IMR-90 (cell line): ENCODE results near the gene MORF4L1. TPM values are rescaled to one million over a fixed set of nuclear protein-coding genes. Genes with fewer than 3 reads are reported as not detected.

Experiments used
- ATAC-seq: fragments of 200-7000 bp; cut with Tn5 transposase; 2 replicates; pipeline ENCODE4 v1.9.1; 2020; ENCODE audit warnings: low read depth, mild to moderate bottlenecking, moderate library complexity
- BruUV-seq: library from RNA; stranded (reverse); fragments of 400-500 nt; replicated peaks from 2 replicates; lab custom pipeline; 2021; lab: Mats Ljungman, UMichigan
- CTCF ChIA-PET: fragments of 300-600 bp; formaldehyde crosslinking; extraction: SDS; loops from one replicate; lab custom pipeline; 2021; ENCODE audit warnings: antibody characterized with exemption; lab: Yijun Ruan, JAX
- POLR2A ChIA-PET: fragments of 300-600 bp; sonication (Branson Sonifier 250); formaldehyde crosslinking; loops from one replicate; lab custom pipeline; 2022; ENCODE audit warnings: antibody characterized with exemption; ENCODE audit not compliant: unreplicated experiment; lab: Charles Lee
- DNase-seq: peaks from one replicate; pipeline ENCODE4 v3.0.0; 2013
- H2AFZ ChIP-seq: replicated peaks from 2 replicates; pipeline ENCODE3; 2013; ENCODE audit warnings: low read length, mild to moderate bottlenecking; ENCODE audit not compliant: poor library complexity
- H2AK5ac ChIP-seq: 2 replicates; pipeline ENCODE4 v1.6.1; 2013; ENCODE audit warnings: low read depth, low read length, inconsistent platforms
- H2AK9ac ChIP-seq: replicated peaks from 2 replicates; pipeline ENCODE3; 2013; ENCODE audit warnings: mild to moderate bottlenecking, low read depth, low read length, moderate library complexity; ENCODE audit not compliant: poor library complexity
- H2BK120ac ChIP-seq: 2 replicates; pipeline ENCODE4 v1.6.1; 2013; ENCODE audit warnings: low read depth, low read length, inconsistent platforms
- H2BK15ac ChIP-seq: 3 replicates; pipeline ENCODE4 v1.6.1; 2013; ENCODE audit warnings: low read depth, low read length, inconsistent platforms
- H2BK20ac ChIP-seq: 2 replicates; pipeline ENCODE4 v1.6.1; 2013; ENCODE audit warnings: low read depth, mild to moderate bottlenecking, inconsistent platforms, low read length, moderate library complexity
- H2BK5ac ChIP-seq: 2 replicates; pipeline ENCODE4 v1.6.1; 2013; ENCODE audit warnings: mild to moderate bottlenecking, low read depth, low read length, inconsistent platforms; ENCODE audit not compliant: poor library complexity, severe bottlenecking
- H3K14ac ChIP-seq: replicated peaks from 2 replicates; pipeline ENCODE4 v1.6.1; 2013; ENCODE audit warnings: low read depth, low read length, inconsistent platforms
- H3K18ac ChIP-seq: 2 replicates; pipeline ENCODE4 v1.6.1; 2013; ENCODE audit warnings: low read depth, low read length, control low read depth
- H3K23ac ChIP-seq: 2 replicates; pipeline ENCODE4 v1.6.1; 2013; ENCODE audit warnings: low read depth, low read length, inconsistent platforms
- H3K27ac ChIP-seq: 2 replicates; pipeline ENCODE4 v1.5.1; 2013; ENCODE audit warnings: mild to moderate bottlenecking, control low read depth, low read length; ENCODE audit not compliant: insufficient read depth
- H3K27me3 ChIP-seq: 2 replicates; pipeline ENCODE4 v1.6.1; 2013; ENCODE audit warnings: low read length; ENCODE audit not compliant: control insufficient read depth, insufficient read depth
- H3K36me3 ChIP-seq: 2 replicates; pipeline ENCODE4 v1.6.1; 2013; ENCODE audit warnings: low read length, mixed read lengths; ENCODE audit not compliant: control insufficient read depth, insufficient read depth
- H3K4ac ChIP-seq: 2 replicates; pipeline ENCODE4 v1.6.1; 2013; ENCODE audit warnings: low read depth, low read length, inconsistent platforms
- H3K4me1 ChIP-seq: 2 replicates; pipeline ENCODE4 v1.6.1; 2013; ENCODE audit warnings: low read length, mixed read lengths; ENCODE audit not compliant: control insufficient read depth, insufficient read depth
- H3K4me2 ChIP-seq: 2 replicates; pipeline ENCODE4 v1.6.1; 2013; ENCODE audit warnings: low read depth, mild to moderate bottlenecking, control low read depth, low read length, moderate library complexity
- H3K4me3 ChIP-seq: 2 replicates; pipeline ENCODE4 v1.5.1; 2013; ENCODE audit warnings: low read depth, mild to moderate bottlenecking, control low read depth, low read length, moderate library complexity; ENCODE audit not compliant: insufficient read depth
- H3K56ac ChIP-seq: 2 replicates; pipeline ENCODE4 v1.6.1; 2013; ENCODE audit warnings: low read length, inconsistent platforms; ENCODE audit not compliant: insufficient read depth; ENCODE audit errors: extremely low read depth
- H3K79me1 ChIP-seq, 2 experiments: 2 replicates each; pipeline ENCODE4 v1.6.1; 2013; ENCODE audit warnings: low read length in 2 of 2, inconsistent platforms in 1 of 2, low read depth in 1 of 2
- H3K9ac ChIP-seq: 2 replicates; pipeline ENCODE4 v1.6.1; 2013; ENCODE audit warnings: low read depth, low read length, control low read depth
- H3K9me1 ChIP-seq: 2 replicates; pipeline ENCODE4 v1.6.1; 2013; ENCODE audit warnings: low read length, inconsistent platforms; ENCODE audit not compliant: insufficient read depth
- H3K9me3 ChIP-seq: 2 replicates; pipeline ENCODE4 v1.6.1; 2013; ENCODE audit warnings: low read length; ENCODE audit not compliant: control insufficient read depth, insufficient read depth
- H4K20me1 ChIP-seq: 2 replicates; pipeline ENCODE4 v1.6.1; 2013; ENCODE audit warnings: low read length, inconsistent platforms; ENCODE audit not compliant: insufficient read depth
- H4K5ac ChIP-seq: 2 replicates; pipeline ENCODE4 v1.6.1; 2013; ENCODE audit warnings: mild to moderate bottlenecking, low read depth, low read length, control low read depth
- H4K8ac ChIP-seq, 2 experiments: 2 replicates each; pipeline ENCODE4 v1.6.1; 2013; ENCODE audit warnings: low read depth in 2 of 2, low read length in 2 of 2, control low read depth in 1 of 2, inconsistent platforms in 1 of 2
- H4K91ac ChIP-seq: 2 replicates; pipeline ENCODE4 v1.6.1; 2013; ENCODE audit warnings: low read depth, low read length, inconsistent platforms; ENCODE audit not compliant: insufficient read depth
- CEBPB ChIP-seq: IDR thresholded peaks from 2 replicates; pipeline ENCODE4 v1.6.1; 2012; ENCODE audit warnings: low read depth, low read length, improper control_type of control experiment
- FOS ChIP-seq: fragments of 150-350 bp; IDR thresholded peaks from 2 replicates; pipeline ENCODE4 v1.6.1; 2016; ENCODE audit warnings: low read depth, low read length
- MAFK ChIP-seq: IDR thresholded peaks from 2 replicates; pipeline ENCODE4 v1.6.1; 2012; ENCODE audit warnings: low read depth, low read length, improper control_type of control experiment
- MXI1 ChIP-seq: IDR thresholded peaks from 2 replicates; pipeline ENCODE4 v1.6.1; 2012; ENCODE audit warnings: low read depth, mild to moderate bottlenecking, low read length, moderate library complexity, borderline replicate concordance
- POLR2A ChIP-seq: IDR thresholded peaks from 2 replicates; pipeline ENCODE4 v1.6.1; 2012; ENCODE audit warnings: mild to moderate bottlenecking, low read depth, low read length
- RAD21 ChIP-seq: IDR thresholded peaks from 2 replicates; pipeline ENCODE4 v1.6.1; 2012; ENCODE audit warnings: low read length, improper control_type of control experiment
- RCOR1 ChIP-seq: IDR thresholded peaks from 2 replicates; pipeline ENCODE4 v1.6.1; 2012; ENCODE audit warnings: mild to moderate bottlenecking, low read length, improper control_type of control experiment; ENCODE audit not compliant: insufficient replicate concordance
- RFX5 ChIP-seq: IDR thresholded peaks from 2 replicates; pipeline ENCODE4 v1.8.0; 2012; ENCODE audit warnings: low read depth, mild to moderate bottlenecking, low read length, moderate library complexity
- WGBS, 2 experiments: methylation state at CpG; one replicate each; pipeline versions ENCODE4 v1.1.5 to v1.1.7; 2013; ENCODE audit warnings: missing lambda C conversion rate in 2 of 2; ENCODE audit not compliant: insufficient read length in 1 of 2; ENCODE audit errors: extremely low coverage in 2 of 2; 5-methylcytosine and 5-hydroxymethylcytosine counted together
- dilution Hi-C: fragments of 300-500 bp; cut with HindIII; formaldehyde crosslinking; loops from one replicate; pipeline ENCODE4 v1.14.3; 2018; ENCODE audit warnings: low sequenced_read_pairs; ENCODE audit not compliant: unreplicated experiment
- in situ Hi-C: fragments of 300-500 bp; cut with MboI; formaldehyde crosslinking; loops from 3 replicates; pipeline ENCODE4 v1.14.3; 2019; ENCODE audit warnings: low sequenced_read_pairs, inconsistent platforms, mixed read lengths
- intact Hi-C: fragments of 100-400 bp; cut with micrococcal nuclease; formaldehyde crosslinking; loops from 2 replicates; pipeline ENCODE4 v1.10.0; 2022
- polyA plus RNA-seq, 3 experiments: library from polyadenylated mRNA; depleted of rRNA; stranded (reverse); fragments of >200 nt; gene quantifications; 2 replicates each; pipeline ENCODE4 v1.2.3, GENCODE V29; 2012; ENCODE audit warnings: low replicate concordance in 1 of 3
- total RNA-seq: library from RNA; depleted of rRNA; stranded (reverse); fragments of >200 nt; gene quantifications from 2 replicates; pipeline ENCODE4 v1.2.3, GENCODE V29; 2012

The MORF4L1 gene
- total and polyA plus RNA-seq, 2 of the 4 experiments (the other 2 are of a cell fraction): 217 to 392 TPM

- Histone ChIP-seq H3K9me1 (peaks cover 19% of the 10 kb centered on the region), H4K8ac (no peak overlapping the region), H3K18ac (no peak overlapping the region), H3K14ac (no peak overlapping the region), H3K27ac (no peak overlapping the region), H2BK15ac (no peak overlapping the region), H2AK5ac (no peak overlapping the region), H2BK120ac (no peak overlapping the region), H3K9ac (no peak overlapping the region), H3K79me1 (peaks cover 19 to 66% of the 10 kb centered on the region in 2 experiments), H3K23ac (no peak overlapping the region), H3K27me3 (no peaks in the 10 kb centered on the region), H4K5ac (no peak overlapping the region), H4K20me1 (peaks cover 46% of the 10 kb centered on the region), H2AFZ (no peak overlapping the region), H3K4me3 (no peak overlapping the region), H4K91ac (no peak overlapping the region), H3K9me3 (no peaks in the 10 kb centered on the region), H2BK5ac (peak overlapping the region; percentile 43), H3K36me3 (peaks cover 46% of the 10 kb centered on the region), H3K56ac (no peak overlapping the region), H2AK9ac (no peak overlapping the region), H3K4me1 (peaks cover 7% of the 10 kb centered on the region), H3K4ac (no peak overlapping the region), H2BK20ac (no peak overlapping the region), H3K4me2 (no peak overlapping the region)
- WGBS, 2 experiments: 78% methylated on average over 6 of the region's 12 CpGs; no CpG with 5 or more reads in 1 of the 2 experiments
- intact Hi-C loops: no loop called here
- no TSS peak for BruUV-seq
- dilution Hi-C loops: no loop called here
- POLR2A ChIA-PET: no interaction called here
- DNase-seq (no peak), ATAC-seq (no peak)
- in situ Hi-C loops: no loop called here
- CTCF ChIA-PET: interaction anchor here (1.0 to 1.9 kb wide), 2 partner anchors 92 to 269 kb away, joined by 3 to 4 read pairs; no protein-coding TSS in a partner anchor
- TF ChIP-seq CEBPB (no peak), FOS (no peak), RCOR1 (no peak), POLR2A (no peak), MXI1 (no peak), MAFK (no peak), RFX5 (no peak), RAD21 (no peak)
These were observed 42.8 kb downstream of the MORF4L1 start for GRCh38 chr15:78915341-78916087.
